K562 (cell line): Measurements from ENCODE around the gene BEST1. TPM values are rescaled to one million over a fixed set of nuclear protein-coding genes. Genes with fewer than 3 reads are reported as not detected.
A peak's percentile ranks its signal among the peaks of the same experiment; 100 is the strongest.

Experiments
- ATF7 ChIP-seq: fragments of 450-650 bp; IDR thresholded peaks from 2 replicates; pipeline ENCODE4 v1.7.1; 2014; ENCODE audit warnings: mild to moderate bottlenecking, moderate library complexity
- CHCHD3 ChIP-seq: fragments of 250-450 bp; sonication (Bioruptor Pico); IDR thresholded peaks from 2 replicates; pipeline ENCODE4 v2.1.2; 2022; ENCODE audit warnings: mild to moderate bottlenecking
- CTBP1 ChIP-seq: fragments of 450-650 bp; IDR thresholded peaks from 2 replicates; pipeline ENCODE4 v1.6.1; 2016; ENCODE audit warnings: borderline replicate concordance
- CTCF ChIP-seq, 3 experiments: IDR thresholded peaks in 2 of 3; conservative IDR thresholded peaks in 1 of 3; 2 replicates each; pipeline ENCODE4 v1.5.1; 2011 to 2012; ENCODE audit warnings: low read length in 3 of 3, mild to moderate bottlenecking in 3 of 3, control low read depth in 2 of 3, improper control_type of control experiment in 1 of 3, inconsistent platforms in 1 of 3, low read depth in 1 of 3, mixed read lengths in 1 of 3, moderate library complexity in 1 of 3; ENCODE audit not compliant: insufficient read depth in 2 of 3
- DLX4 ChIP-seq: fragments of 250-450 bp; sonication (Bioruptor Pico); IDR thresholded peaks from 2 replicates; pipeline ENCODE4 v1.6.1; 2021; ENCODE audit warnings: mild to moderate bottlenecking
- FOXA3 ChIP-seq, 2 experiments: fragments of 450-650 bp in 1 of 2; sonication (generic) in 1 of 2; formaldehyde crosslinking; IDR thresholded peaks in 1 of 2; conservative IDR thresholded peaks in 1 of 2; 2 replicates each; pipeline versions ENCODE4 v1.4.0 to v1.8.0; 2020 to 2022; ENCODE audit warnings: mild to moderate bottlenecking in 2 of 2, missing genetic modification reagents in 1 of 2
- L3MBTL2 ChIP-seq: fragments of 450-650 bp; IDR thresholded peaks from 2 replicates; pipeline ENCODE4 v1.6.1; 2016; ENCODE audit warnings: mild to moderate bottlenecking, moderate library complexity
- NCOA1 ChIP-seq: fragments of 450-650 bp; IDR thresholded peaks from 2 replicates; pipeline ENCODE4 v1.6.1; 2016; ENCODE audit warnings: low read depth
- PHTF2 ChIP-seq: fragments of 250-450 bp; sonication (Bioruptor Pico); IDR thresholded peaks from 2 replicates; pipeline ENCODE4 v1.5.0; 2021; ENCODE audit warnings: mild to moderate bottlenecking
- SMARCC2 ChIP-seq: fragments of 450-650 bp; IDR thresholded peaks from 2 replicates; pipeline ENCODE4 v1.6.1; 2017; ENCODE audit warnings: antibody characterized with exemption, moderate library complexity, mild to moderate bottlenecking, low read depth
- THAP7 ChIP-seq: fragments of 250-450 bp; sonication (Bioruptor Pico); IDR thresholded peaks from 2 replicates; pipeline ENCODE4 v1.5.0; 2021
- U2AF1 ChIP-seq: fragments of 200-400 bp; formaldehyde crosslinking; optimal IDR thresholded peaks from 2 replicates; pipeline ENCODE3; 2017; ENCODE audit warnings: mild to moderate bottlenecking, low read depth, low read length, moderate library complexity
- XRCC4 ChIP-seq: IDR thresholded peaks from one replicate; pipeline ENCODE4 v1.6.1; 2011; ENCODE audit not compliant: insufficient read depth, insufficient read length; ENCODE audit errors: extremely low read depth
- ZNF174 ChIP-seq: fragments of 250-450 bp; sonication (Bioruptor Pico); IDR thresholded peaks from 2 replicates; pipeline ENCODE4 v1.4.0; 2020; ENCODE audit warnings: mild to moderate bottlenecking
- ZNF644 ChIP-seq: fragments of 200-800 bp; sonication (Bioruptor generic); IDR thresholded peaks from 2 replicates; pipeline ENCODE4 v1.6.1; 2016; ENCODE audit warnings: low read depth, missing genetic modification characterization, missing compliant biosample characterization
- ZNF780A ChIP-seq: fragments of 250-450 bp; sonication (Bioruptor Pico); IDR thresholded peaks from 2 replicates; pipeline ENCODE4 v1.5.0; 2021; ENCODE audit warnings: mild to moderate bottlenecking
- polyA plus RNA-seq, 8 experiments: library from polyadenylated mRNA; depleted of rRNA in 4 of 8; stranded (reverse) in 5 of 8; unstranded in 3 of 8; fragments of >200 nt; fragmentation: Nextera tagmentation in 2 of 8; fragmentation: Illumina TruSeq in 1 of 8; extraction: Ambion mirVana in 2 of 8; extraction: Trizol in 1 of 8; gene quantifications; 2 replicates each; pipeline versions ENCODE4 v1.2.1 to v1.2.3, GENCODE V29; 2011 to 2014; ENCODE audit warnings: inconsistent platforms in 1 of 8, missing spikeins in 1 of 8
- total RNA-seq, 7 experiments: library from RNA; depleted of rRNA in 6 of 7; stranded (reverse); fragments of >200 nt in 6 of 7; fragmentation: Illumina TruSeq in 2 of 7; extraction: Trizol in 2 of 7; gene quantifications; 2 replicates each; pipeline versions ENCODE4 v1.2.1 to v1.2.3, GENCODE V29; 2011 to 2021; ENCODE audit warnings: low replicate concordance in 1 of 7
- TF ChIP-seq, protein P1 (sequence below): fragments of 450-650 bp; IDR thresholded peaks from 2 replicates; pipeline ENCODE4 v1.6.1; 2018; ENCODE audit not compliant: partially characterized antibody
- TF ChIP-seq, protein P2 (sequence below): sonication (generic); formaldehyde crosslinking; IDR thresholded peaks from 2 replicates; pipeline ENCODE4 v1.8.1; 2023; ENCODE audit warnings: mild to moderate bottlenecking, missing genetic modification reagents
- TF ChIP-seq, protein P3 (sequence below): fragments of 250-450 bp; sonication (Bioruptor Pico); IDR thresholded peaks from 2 replicates; pipeline ENCODE4 v1.5.1; 2021; ENCODE audit warnings: mild to moderate bottlenecking

BEST1 gene
- total and polyA plus RNA-seq, 9 of the 15 experiments (the other 6 are each of a cell fraction or from before 2014, with no cell fraction given): 0.07 to 1.3 (median 0.40) TPM

DNA sequence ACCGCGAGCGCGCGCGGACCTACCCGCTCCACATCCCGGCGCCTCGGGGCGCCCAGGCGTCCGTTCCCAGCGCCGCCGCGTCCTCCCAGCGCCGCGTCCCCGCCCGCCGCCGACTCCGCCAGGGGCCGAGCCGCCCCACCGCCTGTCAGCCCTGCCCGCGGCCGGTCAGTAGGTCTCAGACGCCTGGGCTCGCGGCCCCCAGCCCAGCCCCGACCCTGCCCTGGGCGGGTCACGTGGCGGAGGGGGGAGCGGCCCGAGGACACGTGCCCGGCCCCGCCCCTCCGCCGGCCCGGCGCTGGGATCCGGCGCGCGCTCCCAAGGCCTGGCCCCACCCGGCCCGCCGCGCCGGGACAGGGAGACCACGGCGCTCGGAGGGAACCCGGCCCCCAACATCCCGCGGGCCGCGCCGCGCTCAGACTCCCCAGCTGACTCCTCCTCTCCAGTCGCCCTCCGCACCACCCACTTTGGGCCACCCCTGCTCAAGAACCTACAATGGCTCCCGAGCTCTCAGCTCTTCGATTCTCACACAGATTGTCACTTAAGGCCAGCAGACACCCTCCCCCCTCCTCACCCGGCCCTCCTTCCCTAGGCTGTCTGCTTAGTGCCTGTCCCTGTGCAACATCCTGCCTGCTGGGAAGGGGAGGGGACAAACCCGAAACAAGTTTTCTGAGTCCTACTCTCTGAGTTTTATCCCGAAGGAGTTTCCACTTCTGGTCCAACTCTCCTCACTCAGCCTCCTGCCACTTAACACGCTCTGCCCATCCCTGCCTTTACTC is 32.6 kb upstream of the BEST1 start, which contains the start of gene RAB3IL1 (continued):
- TF ChIP-seq, protein P1, sequence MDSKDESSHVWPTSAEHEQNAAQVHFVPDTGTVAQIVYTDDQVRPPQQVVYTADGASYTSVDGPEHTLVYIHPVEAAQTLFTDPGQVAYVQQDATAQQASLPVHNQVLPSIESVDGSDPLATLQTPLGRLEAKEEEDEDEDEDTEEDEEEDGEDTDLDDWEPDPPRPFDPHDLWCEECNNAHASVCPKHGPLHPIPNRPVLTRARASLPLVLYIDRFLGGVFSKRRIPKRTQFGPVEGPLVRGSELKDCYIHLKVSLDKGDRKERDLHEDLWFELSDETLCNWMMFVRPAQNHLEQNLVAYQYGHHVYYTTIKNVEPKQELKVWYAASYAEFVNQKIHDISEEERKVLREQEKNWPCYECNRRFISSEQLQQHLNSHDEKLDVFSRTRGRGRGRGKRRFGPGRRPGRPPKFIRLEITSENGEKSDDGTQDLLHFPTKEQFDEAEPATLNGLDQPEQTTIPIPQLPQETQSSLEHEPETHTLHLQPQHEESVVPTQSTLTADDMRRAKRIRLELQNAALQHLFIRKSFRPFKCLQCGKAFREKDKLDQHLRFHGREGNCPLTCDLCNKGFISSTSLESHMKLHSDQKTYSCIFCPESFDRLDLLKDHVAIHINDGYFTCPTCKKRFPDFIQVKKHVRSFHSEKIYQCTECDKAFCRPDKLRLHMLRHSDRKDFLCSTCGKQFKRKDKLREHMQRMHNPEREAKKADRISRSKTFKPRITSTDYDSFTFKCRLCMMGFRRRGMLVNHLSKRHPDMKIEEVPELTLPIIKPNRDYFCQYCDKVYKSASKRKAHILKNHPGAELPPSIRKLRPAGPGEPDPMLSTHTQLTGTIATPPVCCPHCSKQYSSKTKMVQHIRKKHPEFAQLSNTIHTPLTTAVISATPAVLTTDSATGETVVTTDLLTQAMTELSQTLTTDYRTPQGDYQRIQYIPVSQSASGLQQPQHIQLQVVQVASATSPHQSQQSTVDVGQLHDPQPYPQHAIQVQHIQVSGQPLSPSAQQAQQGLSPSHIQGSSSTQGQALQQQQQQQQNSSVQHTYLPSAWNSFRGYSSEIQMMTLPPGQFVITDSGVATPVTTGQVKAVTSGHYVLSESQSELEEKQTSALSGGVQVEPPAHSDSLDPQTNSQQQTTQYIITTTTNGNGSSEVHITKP: no peak
- TF ChIP-seq CTCF (IDR thresholded peaks at IDR 0.05 in 2 of 3, conservative IDR thresholded peaks at IDR 0.05 in 1 of 3; ENCODE audit: insufficient read depth in 2 of 3, low read depth in 1 of 3, low read length in 3 of 3): no peak
- no peak for TF ChIP-seq ZNF644 (tag)
- peak; percentile 80; the same call in 1 of the 2 replicates for TF ChIP-seq CTBP1
- no peak for TF ChIP-seq CHCHD3
- TF ChIP-seq ZNF780A (CRISPR knock-in tag): no peak
- TF ChIP-seq, protein P2, sequence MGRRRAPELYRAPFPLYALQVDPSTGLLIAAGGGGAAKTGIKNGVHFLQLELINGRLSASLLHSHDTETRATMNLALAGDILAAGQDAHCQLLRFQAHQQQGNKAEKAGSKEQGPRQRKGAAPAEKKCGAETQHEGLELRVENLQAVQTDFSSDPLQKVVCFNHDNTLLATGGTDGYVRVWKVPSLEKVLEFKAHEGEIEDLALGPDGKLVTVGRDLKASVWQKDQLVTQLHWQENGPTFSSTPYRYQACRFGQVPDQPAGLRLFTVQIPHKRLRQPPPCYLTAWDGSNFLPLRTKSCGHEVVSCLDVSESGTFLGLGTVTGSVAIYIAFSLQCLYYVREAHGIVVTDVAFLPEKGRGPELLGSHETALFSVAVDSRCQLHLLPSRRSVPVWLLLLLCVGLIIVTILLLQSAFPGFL (CRISPR knock-in tag): no peak
- TF ChIP-seq THAP7 (CRISPR knock-in tag): no peak
- no peak for TF ChIP-seq XRCC4
- TF ChIP-seq ATF7: 0 out of 2 replicates have a peak, but pooled peaks have one; percentile 14
- no peak for TF ChIP-seq U2AF1
- no peak for TF ChIP-seq PHTF2
- no peak for TF ChIP-seq FOXA3 (CRISPR knock-in tag; conservative IDR thresholded peaks at IDR 0.05 in 1 of 2, IDR thresholded peaks at IDR 0.05 in 1 of 2)
- peak; percentile 84 for TF ChIP-seq L3MBTL2
- TF ChIP-seq, protein P3, sequence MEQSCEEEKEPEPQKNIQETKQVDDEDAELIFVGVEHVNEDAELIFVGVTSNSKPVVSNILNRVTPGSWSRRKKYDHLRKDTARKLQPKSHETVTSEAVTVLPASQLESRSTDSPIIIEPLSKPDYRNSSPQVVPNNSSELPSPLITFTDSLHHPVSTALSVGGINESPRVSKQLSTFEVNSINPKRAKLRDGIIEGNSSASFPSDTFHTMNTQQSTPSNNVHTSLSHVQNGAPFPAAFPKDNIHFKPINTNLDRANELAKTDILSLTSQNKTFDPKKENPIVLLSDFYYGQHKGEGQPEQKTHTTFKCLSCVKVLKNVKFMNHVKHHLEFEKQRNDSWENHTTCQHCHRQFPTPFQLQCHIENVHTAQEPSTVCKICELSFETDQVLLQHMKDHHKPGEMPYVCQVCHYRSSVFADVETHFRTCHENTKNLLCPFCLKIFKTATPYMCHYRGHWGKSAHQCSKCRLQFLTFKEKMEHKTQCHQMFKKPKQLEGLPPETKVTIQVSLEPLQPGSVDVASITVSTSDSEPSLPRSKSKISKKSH: no peak
- TF ChIP-seq DLX4 (CRISPR knock-in tag): no peak
- no peak for TF ChIP-seq SMARCC2
- no peak for TF ChIP-seq NCOA1
- TF ChIP-seq ZNF174 (CRISPR knock-in tag): no peak
